H1 (cell line): ENCODE measurements around the gene FAM53C. TPM values are rescaled to one million over a fixed set of nuclear protein-coding genes. Genes with fewer than 3 reads are reported as not detected.

ENCODE experiments used
- RXRA ChIP-seq: IDR thresholded peaks from 2 replicates; pipeline ENCODE4 v1.6.1; 2011; ENCODE audit warnings: low read depth, mild to moderate bottlenecking, low read length, moderate library complexity; ENCODE audit not compliant: insufficient read depth
- polyA plus RNA-seq, 7 experiments: library from polyadenylated mRNA; depleted of rRNA in 3 of 7; stranded (reverse) in 5 of 7; unstranded in 2 of 7; fragments of >200 nt in 5 of 7; fragments of 200-250 nt in 2 of 7; gene quantifications; 1 replicate in 5 of 7; 2 replicates in 1 of 7; 4 replicates in 1 of 7; pipeline versions ENCODE4 v1.2.1 to v1.2.3, GENCODE V29; 2011 to 2013; ENCODE audit warnings: missing spikeins in 2 of 7, mixed read lengths in 2 of 7
- total RNA-seq: library from RNA; stranded (reverse); fragmentation: NEBNext Ultra II Directional; extraction: Animal tissue kit (Norgen Biotek cat#: 25700); gene quantifications from 2 replicates; pipeline ENCODE4 v1.2.1, GENCODE V29; 2021

Gene FAM53C
- total and polyA plus RNA-seq, 2 of the 8 experiments (the other 6 are each of a cell fraction or from before 2014, with no cell fraction given), result 57.6 to 75.3 TPM

GRCh38 chr5:138372225-138372624 is 34.2 kb downstream of the FAM53C start (continued):
- TF ChIP-seq RXRA, result no peak
- TF ChIP-seq, all 59 proteins: peak for 0
